GM19328 (cell line): ENCODE measurements around the gene LDB3.
"Not testable (repeated sequence)": the region's sequence is repeated elsewhere in the genome, so short reads cannot be mapped to it uniquely, and the experiment has no call there.

Experiments used
- ATAC-seq: cut with Tn5 transposase; IDR thresholded peaks from one replicate; pipeline ENCODE4 v1.9.1; 2021; ENCODE audit warnings: mild to moderate bottlenecking, moderate library complexity; ENCODE audit not compliant: unreplicated experiment

The LDB3 gene, protein sequence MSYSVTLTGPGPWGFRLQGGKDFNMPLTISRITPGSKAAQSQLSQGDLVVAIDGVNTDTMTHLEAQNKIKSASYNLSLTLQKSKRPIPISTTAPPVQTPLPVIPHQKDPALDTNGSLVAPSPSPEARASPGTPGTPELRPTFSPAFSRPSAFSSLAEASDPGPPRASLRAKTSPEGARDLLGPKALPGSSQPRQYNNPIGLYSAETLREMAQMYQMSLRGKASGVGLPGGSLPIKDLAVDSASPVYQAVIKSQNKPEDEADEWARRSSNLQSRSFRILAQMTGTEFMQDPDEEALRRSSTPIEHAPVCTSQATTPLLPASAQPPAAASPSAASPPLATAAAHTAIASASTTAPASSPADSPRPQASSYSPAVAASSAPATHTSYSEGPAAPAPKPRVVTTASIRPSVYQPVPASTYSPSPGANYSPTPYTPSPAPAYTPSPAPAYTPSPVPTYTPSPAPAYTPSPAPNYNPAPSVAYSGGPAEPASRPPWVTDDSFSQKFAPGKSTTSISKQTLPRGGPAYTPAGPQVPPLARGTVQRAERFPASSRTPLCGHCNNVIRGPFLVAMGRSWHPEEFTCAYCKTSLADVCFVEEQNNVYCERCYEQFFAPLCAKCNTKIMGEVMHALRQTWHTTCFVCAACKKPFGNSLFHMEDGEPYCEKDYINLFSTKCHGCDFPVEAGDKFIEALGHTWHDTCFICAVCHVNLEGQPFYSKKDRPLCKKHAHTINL

DNA sequence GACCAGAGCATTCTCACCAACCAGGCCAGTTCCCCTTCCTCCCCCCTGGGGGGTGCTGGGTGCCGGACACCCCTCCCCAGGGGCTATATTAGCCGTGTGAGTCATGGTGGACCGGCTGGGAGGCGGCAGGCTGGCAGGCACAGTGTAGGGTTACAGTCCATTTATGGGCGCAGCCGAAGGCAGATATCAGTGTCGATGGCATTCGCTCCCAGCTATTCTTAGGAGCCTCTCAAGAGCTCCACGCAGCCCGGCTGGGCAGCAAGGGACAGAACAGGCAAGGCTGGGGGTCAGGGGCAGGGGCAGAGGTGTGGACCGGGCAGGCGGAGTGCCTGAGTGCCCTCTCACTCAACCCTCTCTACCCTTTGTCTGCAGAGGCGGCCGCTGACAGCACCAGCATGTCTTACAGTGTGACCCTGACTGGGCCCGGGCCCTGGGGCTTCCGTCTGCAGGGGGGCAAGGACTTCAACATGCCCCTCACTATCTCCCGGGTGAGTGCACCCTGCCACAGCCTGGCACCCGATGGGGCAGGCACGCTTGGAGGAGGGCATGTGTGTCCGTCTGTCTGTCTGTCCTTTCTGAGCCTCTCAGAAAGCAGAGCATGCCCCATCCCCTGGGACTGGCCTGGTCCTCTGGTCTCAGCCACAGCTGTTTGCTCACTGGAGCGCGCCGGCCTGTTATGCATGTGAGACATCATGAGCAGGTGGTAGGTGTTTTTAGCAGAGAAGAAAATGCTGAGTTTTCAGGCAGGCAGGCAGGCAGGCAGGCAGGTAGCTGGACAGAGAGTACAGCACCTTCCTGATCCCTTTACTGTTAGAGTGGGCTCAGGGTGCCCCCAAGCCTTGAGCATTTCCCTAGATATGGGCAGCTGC lies at the start of gene LDB3:
Gene LDB3 (plus strand): TSS at position 215 of the 869 bp plus-strand sequence. CDS start 181 bp downstream, at position 396.
- no peak for ATAC-seq

DNA sequence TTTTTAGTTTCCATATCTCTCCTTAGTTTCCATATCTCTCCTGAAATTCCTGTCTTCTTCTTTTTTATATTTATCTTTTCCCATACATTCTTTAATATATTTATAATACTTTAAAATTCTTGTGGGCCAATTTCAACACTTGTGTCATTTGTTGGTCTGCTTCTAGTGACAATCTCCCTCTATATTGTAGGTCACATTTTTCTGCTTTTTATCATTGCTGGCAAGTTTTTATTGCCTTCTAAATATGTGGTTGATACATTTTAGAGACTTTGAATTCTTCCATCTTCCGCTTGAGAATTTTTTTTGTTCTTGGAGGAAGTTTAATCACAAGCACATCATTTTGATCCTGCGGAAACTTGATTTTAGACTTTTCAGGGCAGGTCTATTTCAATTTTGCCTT lies 40.0 kb upstream of the LDB3 start:
- no peak for ATAC-seq

DNA sequence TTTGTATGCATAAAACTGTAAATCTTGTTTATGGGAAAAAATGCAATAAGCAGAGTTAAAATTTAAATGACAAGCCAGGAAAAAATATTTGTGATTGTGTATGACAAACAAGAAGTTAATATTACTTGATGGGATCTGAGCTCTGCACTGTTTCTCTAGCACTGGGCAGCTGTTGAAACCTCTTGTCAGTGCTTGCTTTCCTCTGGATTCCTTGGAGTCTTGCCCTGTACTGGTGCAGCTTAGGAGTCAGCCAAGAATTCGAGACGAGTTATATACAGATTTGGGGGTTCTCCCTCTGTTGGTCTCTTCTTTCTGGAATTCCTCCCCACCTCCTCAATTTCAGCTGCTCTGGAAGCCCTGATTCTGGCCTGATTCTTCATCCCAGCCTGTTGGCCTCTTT lies 38.2 kb upstream of the LDB3 start:
- no peak for ATAC-seq

DNA sequence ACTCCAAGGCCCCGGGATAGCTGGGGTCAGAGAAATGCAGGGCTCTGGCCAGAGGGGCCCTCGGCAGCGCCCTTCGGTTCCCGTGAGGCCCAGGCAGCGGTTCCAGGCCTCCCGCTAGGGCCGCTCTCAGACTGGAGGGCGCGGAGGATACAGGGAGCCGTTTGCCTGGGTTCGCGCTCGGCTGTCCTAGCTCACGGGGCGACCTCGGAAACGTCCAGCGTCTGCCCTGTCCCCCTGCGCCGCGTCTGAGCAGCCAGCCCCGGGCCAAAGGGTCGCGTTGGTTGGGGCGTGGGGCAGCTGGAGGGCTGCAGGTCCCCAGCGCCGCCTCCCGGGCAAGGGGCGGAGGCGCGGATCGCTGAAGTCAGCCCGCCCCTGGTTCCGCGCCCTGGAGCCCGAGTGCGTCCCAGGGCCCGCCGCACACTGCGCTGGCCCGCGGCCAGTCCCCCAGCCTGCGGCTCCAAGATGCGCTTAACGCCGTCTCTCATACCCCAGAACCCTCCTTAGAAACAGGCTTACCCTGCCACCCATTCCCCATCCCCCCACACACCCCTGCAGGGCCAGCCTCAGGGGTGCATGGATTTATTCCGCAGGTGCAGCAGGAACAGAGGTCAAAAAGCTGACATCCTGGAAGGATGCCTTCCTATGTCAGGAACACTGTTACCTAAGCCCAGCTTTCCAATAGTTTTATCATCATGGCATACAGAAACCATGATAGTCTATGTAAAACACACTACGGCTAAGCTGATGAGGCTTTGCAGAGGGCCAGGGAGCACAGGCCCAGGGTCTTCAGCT lies 36.1 kb upstream of the LDB3 start:
- ATAC-seq, result no peak

DNA sequence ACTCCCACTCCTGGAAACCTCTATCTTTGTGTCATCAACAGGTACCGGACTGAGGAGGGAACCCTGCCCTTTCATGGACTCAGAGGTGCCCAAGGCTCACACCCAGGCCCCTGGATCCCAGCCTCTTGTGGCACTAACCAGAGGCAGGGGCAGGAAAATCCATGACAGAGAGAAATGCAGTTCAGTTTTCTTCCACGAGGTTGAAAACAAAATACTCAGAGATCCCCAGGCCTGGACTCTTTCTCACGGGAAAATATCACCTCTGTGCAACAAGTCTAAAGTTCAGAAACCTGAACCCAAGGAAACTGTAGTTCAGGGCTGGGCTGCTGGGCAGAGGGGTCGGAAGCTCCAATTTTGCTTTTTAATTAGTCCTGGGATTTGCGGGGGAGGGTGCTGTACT lies 35.4 kb upstream of the LDB3 start:
- no peak for ATAC-seq

DNA sequence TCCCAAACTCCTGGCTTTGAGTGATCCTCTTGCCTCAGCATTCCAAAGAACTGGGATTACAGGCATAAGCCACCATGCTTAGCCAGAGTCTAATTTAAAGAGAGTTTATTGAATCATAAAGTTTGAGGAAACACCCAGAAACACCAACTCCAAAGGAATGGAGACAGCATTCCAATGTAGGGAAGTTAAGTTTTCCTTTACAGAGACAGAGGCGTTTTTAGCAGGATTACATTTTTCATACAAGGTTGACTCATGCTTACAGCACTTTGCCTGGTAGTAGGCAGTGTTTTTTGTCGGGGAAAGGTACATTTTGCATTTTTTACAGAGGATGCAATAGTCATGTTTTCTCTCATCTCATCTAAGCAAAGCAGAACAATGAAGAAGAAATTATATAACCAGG lies 32.9 kb upstream of the LDB3 start:
- ATAC-seq, result no peak

DNA sequence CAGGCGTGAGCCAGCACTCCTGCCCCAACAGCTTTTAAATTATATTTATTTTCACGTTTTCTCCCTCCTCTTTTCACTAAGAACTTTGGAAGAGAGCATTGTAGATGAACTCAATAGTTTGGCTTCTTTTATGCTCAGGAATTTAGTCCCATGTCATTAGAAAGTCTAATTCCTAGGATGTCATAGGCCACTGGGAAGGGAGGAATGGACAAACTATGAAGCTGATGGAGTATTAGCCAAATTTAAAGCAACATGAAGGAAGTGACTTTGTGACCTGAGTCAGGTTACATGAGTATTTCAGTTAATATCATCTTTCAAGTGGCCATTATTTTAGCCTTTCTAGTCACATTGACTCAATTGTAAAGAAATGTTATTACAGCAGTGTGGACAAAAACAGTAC lies 32.0 kb upstream of the LDB3 start:
- no peak for ATAC-seq

DNA sequence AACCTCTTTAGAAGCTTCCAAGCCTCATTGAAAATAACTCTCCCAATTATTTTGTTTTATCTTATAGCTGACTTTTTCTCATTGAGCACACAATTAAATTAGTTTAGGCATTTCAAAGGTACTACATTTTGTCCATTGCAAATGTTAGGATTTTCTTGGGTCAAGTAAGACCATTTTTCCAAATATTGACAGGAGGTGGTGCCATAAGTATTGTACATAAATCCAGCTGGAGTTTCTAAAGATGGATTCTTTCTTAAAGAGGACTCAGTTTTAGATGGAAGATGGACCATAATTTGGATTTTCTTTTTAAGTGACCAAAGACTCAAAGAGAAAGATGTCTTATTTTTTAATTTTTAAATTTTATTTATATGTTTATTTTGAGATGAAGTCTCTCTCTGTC lies 26.3 kb upstream of the LDB3 start:
- ATAC-seq, result no peak

DNA sequence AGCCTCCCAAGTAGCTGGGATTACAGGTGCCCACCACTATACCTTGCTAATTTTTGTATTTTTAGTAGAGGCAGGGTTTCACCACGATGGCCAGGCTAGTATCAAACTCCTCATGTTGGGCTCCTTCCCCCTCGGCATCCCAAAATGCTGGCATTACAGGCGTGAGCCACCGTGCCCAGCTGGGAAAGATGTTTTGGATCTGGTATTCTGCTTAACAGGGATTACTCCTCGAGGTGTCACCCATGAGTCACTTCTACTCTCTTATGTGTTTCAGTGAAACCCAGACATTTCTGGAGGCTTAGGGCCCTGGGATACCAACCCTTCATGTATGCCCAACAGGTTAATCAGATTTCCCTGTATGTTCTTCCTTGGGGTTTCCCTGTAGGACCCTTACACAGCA lies 25.8 kb upstream of the LDB3 start:
- ATAC-seq, result no peak

DNA sequence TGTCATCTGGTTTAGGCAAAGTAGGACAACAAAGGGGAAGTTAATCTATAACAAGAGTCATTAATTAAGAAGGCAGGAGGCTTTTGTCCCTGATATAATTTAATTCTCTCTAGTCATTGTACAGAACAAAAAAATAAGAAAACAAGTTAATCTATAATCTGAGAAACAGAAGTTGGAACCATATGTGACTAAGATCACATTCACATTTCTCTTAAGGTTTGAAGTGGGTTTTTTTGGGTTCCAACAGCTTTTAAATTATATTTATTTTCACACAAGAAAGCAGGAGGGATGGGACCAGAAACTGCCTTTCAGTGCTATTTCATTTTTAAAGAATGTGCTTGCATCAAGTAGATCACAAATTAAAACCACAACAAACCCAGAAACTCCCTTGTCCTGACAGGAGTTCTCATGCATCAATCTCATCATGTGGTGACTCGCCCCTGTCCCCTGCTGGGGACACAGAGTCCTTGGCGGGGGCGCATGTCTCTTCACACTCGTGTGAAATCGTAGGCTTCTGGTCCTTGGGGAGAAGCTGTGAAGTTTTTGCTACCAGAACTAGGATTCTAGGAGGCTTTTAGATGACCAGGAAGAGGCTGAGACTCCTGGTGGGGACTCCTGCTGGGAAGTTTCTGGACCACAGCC lies 24.0 kb upstream of the LDB3 start:
- no peak for ATAC-seq

DNA sequence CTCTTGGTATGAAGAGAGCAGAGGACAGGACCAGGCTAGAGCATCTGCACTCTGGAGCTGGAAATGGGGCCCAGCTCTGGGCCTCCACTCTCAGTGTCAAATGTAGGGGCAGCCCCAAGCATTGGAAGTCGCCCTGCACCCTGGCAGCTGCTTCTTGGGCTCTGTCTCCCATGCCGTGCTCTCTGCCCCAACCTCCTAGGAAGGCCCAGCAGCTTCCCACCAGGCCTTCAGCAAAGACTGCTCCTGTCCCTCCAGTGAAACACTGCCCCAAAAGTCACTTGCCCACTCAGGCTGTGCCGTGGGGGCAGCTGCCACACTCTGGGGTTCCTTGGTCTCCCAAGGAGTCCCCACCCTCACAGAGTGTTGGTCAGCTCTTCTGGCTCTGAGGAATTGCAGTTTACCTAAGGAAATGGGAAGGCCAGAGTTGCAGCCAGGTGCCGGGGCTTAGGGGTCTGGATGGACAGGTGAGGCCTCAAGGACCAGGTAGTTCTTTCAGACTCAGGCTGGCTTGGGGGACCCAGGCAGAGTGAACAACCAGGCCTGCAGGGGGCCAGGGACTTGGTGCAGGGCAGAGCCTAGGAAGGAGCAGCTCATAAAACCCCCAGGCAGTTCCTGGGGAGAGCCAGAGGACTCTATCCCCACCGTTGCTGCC lies 23.4 kb upstream of the LDB3 start:
- no peak for ATAC-seq

DNA sequence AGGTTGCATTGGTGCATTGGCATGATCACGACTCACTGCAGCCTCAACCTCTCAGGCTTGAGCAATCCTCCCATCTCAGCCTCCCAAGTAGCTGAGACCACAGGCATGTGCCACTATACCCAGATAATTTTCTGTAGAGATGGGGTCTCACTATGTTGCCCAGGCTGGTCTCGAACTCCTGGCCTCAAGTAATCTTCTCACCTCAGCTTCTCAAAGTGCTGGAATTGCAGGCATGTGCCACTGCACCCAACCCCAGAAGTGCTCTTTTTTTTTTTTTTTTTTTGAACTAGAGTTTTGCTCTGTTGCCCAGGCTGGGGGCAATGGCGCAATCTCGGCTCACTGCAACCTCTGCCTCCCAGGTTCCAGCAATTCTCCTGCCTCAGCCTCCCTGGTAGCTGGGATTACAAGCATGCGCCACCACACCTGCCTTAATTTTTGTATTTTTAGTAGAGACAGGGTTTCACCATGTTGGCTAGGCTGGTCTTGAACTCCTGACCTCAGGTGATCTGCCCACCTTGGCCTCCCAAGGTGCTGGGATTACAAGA lies 22.6 kb upstream of the LDB3 start:
- not testable (repeated sequence) for ATAC-seq

DNA sequence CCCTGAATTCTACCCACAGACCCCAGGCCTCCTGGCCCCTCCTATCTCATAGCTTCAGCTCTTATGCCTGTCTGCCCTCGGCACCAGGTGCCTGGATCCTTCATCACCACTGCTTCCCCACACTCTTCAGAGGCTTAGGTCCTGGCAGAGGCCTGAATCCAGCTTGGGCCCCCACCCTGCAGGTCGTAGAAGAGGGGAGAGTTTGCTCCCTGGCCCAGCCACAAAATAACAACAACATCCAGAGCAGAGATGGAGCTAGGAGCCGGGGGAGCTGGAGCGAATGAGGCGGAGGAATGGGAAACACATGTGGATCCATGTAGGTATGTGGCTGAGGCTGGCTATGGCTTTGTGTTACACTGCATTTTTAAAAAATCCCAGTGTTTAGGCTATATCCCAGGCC lies 21.8 kb upstream of the LDB3 start:
- no peak for ATAC-seq

DNA sequence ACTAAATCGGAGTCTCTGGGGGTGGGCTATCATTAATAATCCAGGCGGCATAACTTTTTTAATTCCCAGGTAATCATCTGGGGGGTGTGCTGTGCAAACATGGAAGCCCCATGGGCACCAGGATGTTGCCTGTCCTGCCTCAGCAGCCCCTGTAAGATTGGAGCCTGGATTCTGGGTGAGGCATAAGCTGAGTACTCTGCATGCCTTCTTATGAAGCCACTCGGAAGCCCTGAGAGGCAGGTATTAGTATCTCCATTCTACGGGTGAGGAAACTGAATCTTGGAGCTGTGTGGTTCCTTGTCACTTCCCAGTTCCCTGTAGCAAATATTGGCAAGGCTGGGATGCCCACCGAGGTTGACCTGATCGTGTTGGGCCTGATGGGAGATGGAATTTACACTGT lies 21.4 kb upstream of the LDB3 start:
- no peak for ATAC-seq

DNA sequence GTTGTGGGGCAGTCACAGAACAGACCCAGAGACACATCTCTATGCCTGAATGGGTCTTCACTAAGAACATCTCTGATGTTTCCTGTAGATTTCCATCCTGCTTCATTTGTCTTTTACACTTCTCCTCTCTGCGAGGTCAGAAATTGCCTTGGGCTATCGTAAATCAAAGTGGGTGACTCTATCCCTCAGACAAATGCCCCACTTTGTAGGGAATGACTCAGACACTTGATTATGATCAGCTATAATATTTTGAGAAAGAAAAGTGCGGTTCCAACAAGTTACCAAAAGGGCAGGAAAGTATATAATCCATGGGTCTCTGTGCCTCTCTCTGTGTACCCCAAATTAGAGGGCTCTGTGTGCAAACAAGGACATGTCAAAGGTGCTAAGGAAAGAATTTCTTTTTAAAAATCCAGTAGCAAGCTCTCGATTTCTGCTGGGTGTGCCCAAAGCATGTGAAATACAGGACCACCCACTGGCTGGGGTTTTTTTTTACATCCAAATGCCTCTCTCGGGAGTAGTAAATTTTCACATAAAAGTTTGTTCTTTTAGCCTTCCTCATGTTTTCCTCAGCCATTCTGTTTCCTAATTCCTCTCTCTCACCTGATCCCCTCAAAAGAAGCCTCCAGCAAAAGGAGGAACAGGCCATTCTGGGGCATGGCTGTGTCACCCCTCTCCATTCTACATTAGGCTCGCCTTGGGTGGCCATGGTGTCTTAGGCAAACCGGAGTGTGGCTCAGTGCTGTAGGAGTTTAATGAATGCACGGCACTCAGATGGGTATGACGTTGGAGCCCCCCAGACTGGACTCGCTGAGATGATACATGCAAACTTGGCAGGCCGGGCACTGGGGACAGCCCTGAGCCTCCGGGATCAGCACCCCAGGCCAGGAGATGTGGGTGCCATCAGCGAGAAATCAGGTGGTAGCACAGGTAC lies 20.3 kb upstream of the LDB3 start:
- no peak for ATAC-seq

DNA sequence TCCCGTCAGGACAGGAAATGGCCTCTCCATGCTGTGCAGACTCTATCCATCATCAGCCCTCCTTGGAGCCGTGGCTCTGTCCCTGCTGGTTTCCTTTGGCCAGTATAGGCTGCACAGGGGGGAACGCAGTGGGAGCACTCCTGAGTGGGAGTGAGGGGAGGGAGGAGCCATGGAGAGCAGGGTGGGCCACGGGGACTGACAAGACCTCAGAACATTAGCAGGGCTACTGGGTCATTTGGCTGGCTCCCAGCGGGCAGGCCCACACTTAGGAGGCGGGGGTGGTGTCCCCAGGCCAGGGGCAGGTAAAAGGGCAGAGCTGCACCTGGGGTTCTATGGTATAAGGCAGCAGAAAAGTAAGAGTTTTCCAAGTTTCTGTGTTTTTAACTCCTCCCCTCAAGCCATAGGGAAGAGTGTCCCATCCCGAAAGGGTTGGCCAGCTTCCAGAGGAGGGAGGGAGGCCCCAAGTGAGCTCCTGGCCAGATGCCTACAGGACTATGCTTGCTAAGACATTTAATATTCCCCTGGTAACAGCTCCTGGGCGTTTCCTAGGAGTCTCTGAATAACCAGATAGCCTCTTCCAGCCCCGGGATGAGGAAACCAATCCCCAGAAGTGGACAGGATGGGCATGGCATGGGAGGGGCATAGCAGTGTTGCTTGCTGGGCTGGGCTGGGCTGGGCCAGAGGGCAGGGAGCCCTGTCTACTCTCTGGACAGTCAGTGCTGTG lies 19.4 kb upstream of the LDB3 start:
- no peak for ATAC-seq

DNA sequence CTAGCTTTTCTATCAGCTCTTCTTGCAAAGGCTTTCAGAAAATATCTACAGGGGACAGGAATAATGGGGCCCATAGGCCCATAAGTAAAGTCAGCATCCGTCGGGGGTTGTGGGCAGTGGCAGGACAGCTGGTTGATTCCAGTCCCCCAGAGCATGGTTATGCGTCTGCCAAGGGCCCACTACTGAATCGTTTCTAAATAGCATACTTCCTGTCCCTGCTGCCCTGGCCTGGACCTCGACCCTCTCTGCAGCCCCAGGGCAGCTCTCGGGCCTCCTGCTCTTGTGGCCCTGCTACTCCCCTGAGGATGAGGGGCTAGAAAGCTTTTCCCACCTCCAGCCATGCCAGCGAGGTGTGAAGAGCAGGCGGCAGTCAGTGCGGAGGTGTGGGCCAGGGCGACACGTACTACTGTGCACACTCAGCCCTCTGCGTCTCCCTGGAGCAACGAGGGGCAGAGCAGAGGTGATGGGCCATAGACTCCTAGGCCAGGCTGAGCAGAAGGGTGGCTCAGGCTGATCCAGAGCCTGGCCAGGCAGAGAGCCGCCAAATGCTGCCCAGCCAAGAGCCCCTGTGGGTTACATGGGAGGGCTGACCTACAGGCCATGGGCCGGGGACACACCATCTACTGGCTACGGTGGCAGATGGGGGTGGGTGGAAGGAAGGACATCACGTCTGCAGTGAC lies 18.7 kb upstream of the LDB3 start:
- no peak for ATAC-seq
